A172 (cell line): ENCODE measurements around the gene CACNA2D1. TPM values are rescaled to one million over a fixed set of nuclear protein-coding genes. Genes with fewer than 3 reads are reported as not detected.
"Not testable (repeated sequence)": the region's sequence is repeated elsewhere in the genome, so short reads cannot be mapped to it uniquely, and the experiment has no call there.

Source experiments
- DNase-seq: peaks from one replicate; pipeline ENCODE4 v3.0.0-alpha.2; 2015; ENCODE audit warnings: low spot score
- total RNA-seq: library from RNA; depleted of rRNA; stranded (reverse); fragments of >200 nt; shearing (Covaris generic); gene quantifications from 2 replicates; pipeline ENCODE4 v1.2.3, GENCODE V29; 2014

Gene CACNA2D1
- total RNA-seq, 1 experiment from 2014 or later = 0.24 TPM

DNA sequence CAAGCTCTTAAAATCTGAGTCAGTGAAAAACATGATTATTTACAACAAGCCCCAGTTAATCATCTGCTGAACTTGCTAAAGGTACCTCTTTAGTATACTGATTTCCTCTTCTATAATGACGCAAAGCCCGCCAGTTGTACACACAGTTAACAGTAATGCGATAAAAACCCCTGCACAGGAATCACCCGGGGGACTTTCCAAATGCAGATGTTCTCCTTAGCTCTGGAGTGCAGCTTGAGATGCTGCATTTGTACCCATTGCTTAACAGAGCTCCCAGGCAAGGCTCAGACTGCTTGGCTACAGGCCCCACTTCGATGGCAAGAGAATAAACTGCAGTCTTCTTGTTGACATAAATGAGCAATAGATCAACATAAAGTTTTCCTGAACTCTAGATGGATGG lies 394.1 kb downstream of the CACNA2D1 start:
- no peak for DNase-seq

DNA sequence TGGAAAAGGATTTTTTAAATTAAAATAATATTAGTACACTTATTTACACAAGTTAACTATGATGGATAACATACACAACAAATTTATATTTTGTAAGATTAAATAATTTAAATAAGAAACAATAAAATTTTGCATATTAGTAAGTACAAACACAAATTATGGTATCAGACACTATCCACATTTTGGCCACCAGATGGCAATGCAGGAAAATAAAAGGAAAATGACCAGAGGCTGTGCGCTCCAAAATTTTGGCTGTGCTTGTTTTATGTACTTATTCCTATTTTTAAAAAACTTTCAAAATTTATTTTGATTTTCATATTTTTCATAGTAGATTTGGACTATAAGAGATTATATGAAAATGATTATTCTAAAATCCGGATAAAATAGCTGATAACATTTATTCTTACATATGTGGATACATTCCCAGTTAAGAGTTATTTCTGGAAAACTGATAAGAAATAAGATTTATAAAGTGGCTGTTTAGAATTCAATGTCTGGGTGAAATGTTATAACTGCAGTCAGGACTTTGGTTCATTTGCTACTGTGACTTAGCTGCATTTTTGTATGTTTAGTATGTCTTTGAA lies 399.0 kb downstream of the CACNA2D1 start:
- DNase-seq = peak; percentile 51

DNA sequence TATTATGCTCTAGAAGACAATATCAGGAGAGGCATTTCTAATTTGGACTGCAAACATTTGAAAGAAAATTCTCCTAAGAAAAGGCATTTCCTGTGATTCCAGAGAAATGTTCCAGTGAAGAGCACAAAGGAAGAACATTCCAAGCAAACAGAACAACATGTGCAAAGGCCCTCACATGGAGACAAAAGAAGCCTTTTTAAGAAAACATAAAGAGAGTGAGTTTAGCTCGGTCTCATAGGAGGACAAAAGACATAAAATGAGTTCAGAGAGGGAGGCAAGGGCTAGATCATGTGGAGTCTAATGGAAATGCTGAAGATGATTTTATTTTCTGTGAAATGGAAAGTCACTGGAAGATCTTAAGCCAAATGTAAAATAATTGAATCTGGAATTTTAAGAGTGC lies 404.0 kb downstream of the CACNA2D1 start:
- DNase-seq = no peak

- DNase-seq = peak; percentile 6
These were observed 407.3 kb downstream of the CACNA2D1 start for GRCh38 chr7:82036146-82036886.

- DNase-seq = no peak
These were observed 408.1 kb downstream of the CACNA2D1 start for GRCh38 chr7:82035456-82035855.

- DNase-seq = no peak
These were observed 410.7 kb downstream of the CACNA2D1 start for GRCh38 chr7:82032901-82033300.

- DNase-seq = no peak
These were observed 414.2 kb downstream of the CACNA2D1 start for GRCh38 chr7:82029236-82029913.

DNA sequence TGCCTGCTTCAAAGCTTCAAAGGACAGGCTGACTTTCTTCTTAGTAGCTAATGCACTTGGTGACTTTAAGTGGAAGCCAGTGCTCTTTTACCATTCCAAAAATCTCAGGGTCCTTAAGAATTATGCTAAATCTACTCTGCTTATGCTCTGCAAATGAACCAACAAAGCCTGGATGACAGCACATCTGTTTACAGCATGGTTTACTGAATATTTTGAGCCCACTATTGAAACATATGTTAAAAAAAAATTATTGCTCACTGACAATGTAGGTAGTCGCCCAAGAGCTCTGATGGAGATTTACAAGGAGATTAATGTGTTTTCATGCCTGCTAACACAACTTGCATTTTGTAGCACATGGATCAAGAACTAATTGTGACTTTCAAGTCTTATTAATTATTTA lies 415.5 kb downstream of the CACNA2D1 start:
- DNase-seq = no peak

DNA sequence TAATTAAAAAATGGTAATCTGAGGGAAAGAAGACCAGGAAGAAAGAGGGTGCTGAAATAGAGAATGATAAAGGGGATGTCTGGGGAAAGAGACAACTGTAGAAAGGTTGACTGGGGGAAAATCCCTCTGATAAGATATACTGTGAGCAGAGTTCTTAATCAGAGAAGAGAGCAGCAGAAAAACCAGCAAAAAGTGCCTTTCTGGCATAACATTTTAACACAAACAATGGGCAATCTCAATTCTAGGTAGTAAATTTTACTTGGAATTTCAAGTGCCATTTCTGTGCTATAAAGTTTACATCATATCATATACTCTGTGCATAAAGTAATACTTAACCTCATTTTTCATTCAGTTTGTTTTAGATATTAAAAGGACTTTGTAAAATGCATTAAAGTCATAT lies 421.9 kb downstream of the CACNA2D1 start:
- no peak for DNase-seq

GRCh38 chr7:82021036-82021435 lies 422.5 kb downstream of the CACNA2D1 start:
- no peak for DNase-seq

DNA sequence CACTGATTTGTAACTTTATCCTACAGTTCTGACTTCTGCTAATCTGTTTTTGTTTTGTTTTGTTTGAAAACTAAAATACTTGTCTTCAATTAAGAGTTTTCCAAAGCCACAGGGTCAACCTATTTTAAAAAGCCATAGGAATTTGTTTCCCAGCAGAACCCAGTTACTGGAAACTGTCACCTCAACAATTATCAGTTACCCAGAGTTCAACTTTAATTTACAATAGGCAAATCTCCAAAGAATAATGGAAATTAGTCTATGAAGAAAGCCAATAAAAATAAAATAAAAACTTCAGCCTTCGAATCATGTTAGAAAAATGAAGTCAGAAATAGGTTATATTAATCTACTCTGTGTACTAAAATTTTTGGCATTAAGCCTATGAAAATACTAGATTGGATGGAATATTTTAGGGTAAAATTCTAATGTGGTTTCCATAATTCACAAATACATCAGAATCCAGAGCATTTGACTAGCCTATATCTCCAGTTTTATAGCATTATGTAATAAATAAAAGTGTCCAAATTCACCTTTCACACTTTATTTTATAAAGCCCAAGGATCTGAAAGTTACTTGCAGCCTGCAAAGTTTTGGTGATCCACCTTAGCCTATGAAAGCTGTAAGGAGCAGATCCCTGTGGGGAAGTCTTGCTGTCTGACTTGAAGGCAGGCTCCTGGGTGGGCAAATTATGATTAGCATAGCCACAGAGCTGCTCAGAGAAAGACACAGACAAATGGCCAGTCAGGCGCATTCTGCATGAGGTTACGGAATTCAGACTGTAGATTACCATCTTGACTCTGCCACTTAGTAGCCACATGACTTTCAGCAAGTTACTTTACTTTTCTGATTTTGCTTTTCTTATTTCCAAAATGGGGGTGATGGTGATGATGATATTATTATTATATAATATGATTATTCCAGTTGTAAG lies 423.8 kb downstream of the CACNA2D1 start:
- no peak for DNase-seq

- no peak for DNase-seq
These were observed 425.4 kb downstream of the CACNA2D1 start for GRCh38 chr7:82018226-82018625.

GRCh38 chr7:82017334-82017943 lies 426.1 kb downstream of the CACNA2D1 start:
- peak; percentile 19 for DNase-seq

DNA sequence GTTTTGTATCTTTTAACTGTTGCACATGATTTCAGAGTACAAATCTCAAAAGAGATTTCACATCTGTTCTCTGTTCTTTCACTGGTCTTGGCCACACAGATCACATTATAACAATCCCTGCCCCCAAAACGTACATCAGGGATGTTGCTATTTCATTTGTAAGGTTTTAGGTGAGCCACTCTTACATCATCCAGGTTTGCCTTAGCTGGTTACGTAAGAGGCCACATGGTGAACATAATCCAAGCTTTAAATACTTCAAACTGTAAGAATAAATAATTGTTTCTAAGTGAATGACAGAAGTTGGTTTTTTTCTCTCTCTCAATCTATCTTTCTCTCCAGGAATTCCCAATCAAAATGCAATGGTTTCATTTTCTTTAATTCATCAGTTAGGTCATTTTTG lies 427.8 kb downstream of the CACNA2D1 start:
- no peak for DNase-seq

GRCh38 chr7:82014574-82014973 lies 429.0 kb downstream of the CACNA2D1 start:
- not testable (repeated sequence) for DNase-seq

- no peak for DNase-seq
These were observed 431.1 kb downstream of the CACNA2D1 start for GRCh38 chr7:82012453-82012852.

DNA sequence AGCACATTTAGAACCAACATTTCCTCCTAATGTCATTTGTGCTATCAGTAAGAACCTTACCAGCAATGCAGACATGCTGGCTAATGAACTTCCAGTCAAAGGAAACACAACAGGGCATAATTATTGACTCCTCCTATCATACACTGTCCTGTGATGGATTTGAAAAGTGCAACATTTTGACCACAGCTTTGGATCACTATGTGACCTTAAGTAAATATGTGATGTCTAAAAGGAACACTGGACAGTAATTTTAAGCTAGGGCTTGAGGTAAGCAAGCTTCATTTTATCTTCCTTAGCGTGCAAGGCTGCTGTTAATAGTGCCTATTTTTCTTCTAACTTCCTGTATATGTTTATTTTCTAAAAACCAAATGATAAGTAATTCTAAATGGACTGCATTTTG lies 433.2 kb downstream of the CACNA2D1 start:
- no peak for DNase-seq

DNA sequence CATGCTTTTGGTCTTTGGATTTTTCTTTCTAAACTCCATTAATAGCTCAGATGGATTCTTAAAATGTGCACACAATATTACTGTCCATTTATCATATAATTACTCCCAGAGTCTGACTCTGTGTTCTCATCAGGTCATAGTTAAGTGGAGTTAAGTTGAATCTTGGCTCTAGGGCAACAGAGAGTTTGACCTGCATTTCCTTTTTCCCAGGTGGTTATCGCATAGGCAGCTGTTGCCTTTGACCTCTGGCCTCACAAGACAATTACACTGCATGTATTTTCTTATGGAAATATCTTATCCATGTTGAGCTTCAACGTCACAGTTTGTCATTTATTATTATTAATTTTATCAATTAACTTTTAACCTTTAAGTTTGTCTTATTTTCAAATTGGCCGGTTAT lies 436.3 kb downstream of the CACNA2D1 start:
- no peak for DNase-seq

DNA sequence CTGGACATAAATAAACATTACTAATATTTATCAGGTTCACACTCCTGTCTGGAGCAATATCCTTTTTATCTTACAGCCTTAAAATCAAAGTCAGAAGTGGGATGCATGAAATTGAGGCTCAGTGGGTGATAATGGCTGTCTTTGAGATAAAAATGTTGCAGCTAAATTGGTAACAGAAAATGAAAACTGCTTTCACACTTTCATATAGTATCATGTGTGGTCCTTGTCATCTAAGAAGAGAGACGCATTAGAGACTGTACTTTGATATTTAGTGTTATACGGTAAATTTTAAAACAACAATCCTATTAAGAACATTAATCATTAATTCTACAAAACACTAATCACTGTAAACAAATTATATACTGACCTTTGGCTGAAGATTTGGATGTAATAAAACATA lies 438.5 kb downstream of the CACNA2D1 start:
- DNase-seq = no peak

GRCh38 chr7:81993186-81993585 lies 450.4 kb downstream of the CACNA2D1 start:
- no peak for DNase-seq

GRCh38 chr7:81990395-81990794 lies 453.2 kb downstream of the CACNA2D1 start:
- no peak for DNase-seq
